ENCODE measurements around the gene ZDBF2.

The ZDBF2 gene

GRCh38 chr2:206316141-206316540 is 41.7 kb downstream of the ZDBF2 start:
- no peak for TF ChIP-seq TOX (CRISPR knock-in tag; IDR thresholded peaks at IDR 0.05; ENCODE audit: borderline replicate concordance)
- TF ChIP-seq CSDC2 (CRISPR knock-in tag; IDR thresholded peaks at IDR 0.05), result no peak
- no peak for TF ChIP-seq TSHZ2 (CRISPR knock-in tag; IDR thresholded peaks at IDR 0.05)
- TF ChIP-seq ISL1 (CRISPR knock-in tag; IDR thresholded peaks at IDR 0.05), result no peak
- TF ChIP-seq ZNF565 (CRISPR knock-in tag; conservative IDR thresholded peaks at IDR 0.05; ENCODE audit: low read depth), result no peak
- TF ChIP-seq CSRNP3 (CRISPR knock-in tag; IDR thresholded peaks at IDR 0.05), result no peak
- TF ChIP-seq RARB (CRISPR knock-in tag; IDR thresholded peaks at IDR 0.05), result no peak
- no peak for TF ChIP-seq PPARA (CRISPR knock-in tag; IDR thresholded peaks at IDR 0.05; ENCODE audit: borderline replicate concordance)
- no peak for ATAC-seq

- ATAC-seq, result no peak
- TF ChIP-seq ZFP30 (CRISPR knock-in tag; IDR thresholded peaks at IDR 0.05) (no peak), BACH2 (CRISPR knock-in tag; IDR thresholded peaks at IDR 0.05; ENCODE audit: borderline replicate concordance) (no peak), TOX (CRISPR knock-in tag; IDR thresholded peaks at IDR 0.05; ENCODE audit: borderline replicate concordance) (no peak), ZNF565 (CRISPR knock-in tag; conservative IDR thresholded peaks at IDR 0.05; ENCODE audit: low read depth) (no peak), PPARA (CRISPR knock-in tag; IDR thresholded peaks at IDR 0.05; ENCODE audit: borderline replicate concordance) (no peak)
Observed at GRCh38 chr2:206323033-206323432, 48.6 kb downstream of the ZDBF2 start.

- no peak for ATAC-seq
- TF ChIP-seq PPARA (CRISPR knock-in tag; IDR thresholded peaks at IDR 0.05; ENCODE audit: borderline replicate concordance) (no peak), CSDC2 (CRISPR knock-in tag; IDR thresholded peaks at IDR 0.05) (no peak), ZNF70 (CRISPR knock-in tag; IDR thresholded peaks at IDR 0.05) (no peak), TOX (CRISPR knock-in tag; IDR thresholded peaks at IDR 0.05; ENCODE audit: borderline replicate concordance) (no peak)
Observed at GRCh38 chr2:206323486-206323885, 49.0 kb downstream of the ZDBF2 start.

DNA sequence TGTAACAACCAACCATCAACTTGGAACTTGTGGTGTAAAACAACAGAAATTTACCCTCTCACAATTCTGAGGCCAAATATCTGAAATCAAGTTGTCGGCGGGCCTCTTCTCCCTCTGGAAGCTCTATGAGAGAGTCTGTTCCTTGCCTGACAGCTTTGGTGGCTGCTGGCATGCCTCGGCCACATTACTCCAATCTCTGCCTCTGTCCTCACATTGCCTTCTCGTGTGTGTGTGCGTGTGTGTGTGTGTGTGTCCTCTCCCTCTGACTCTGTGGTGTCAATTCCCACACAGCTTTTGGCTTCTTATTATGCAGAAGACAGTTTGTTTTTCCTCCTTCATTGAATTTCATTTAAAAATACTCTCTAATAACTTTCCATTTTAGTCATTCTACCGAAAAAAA is 50.4 kb downstream of the ZDBF2 start:
- no peak for TF ChIP-seq BACH2 (CRISPR knock-in tag; IDR thresholded peaks at IDR 0.05; ENCODE audit: borderline replicate concordance)
- no peak for TF ChIP-seq ZC3H10 (CRISPR knock-in tag; IDR thresholded peaks at IDR 0.05)
- no peak for TF ChIP-seq ZFP30 (CRISPR knock-in tag; IDR thresholded peaks at IDR 0.05)

DNA sequence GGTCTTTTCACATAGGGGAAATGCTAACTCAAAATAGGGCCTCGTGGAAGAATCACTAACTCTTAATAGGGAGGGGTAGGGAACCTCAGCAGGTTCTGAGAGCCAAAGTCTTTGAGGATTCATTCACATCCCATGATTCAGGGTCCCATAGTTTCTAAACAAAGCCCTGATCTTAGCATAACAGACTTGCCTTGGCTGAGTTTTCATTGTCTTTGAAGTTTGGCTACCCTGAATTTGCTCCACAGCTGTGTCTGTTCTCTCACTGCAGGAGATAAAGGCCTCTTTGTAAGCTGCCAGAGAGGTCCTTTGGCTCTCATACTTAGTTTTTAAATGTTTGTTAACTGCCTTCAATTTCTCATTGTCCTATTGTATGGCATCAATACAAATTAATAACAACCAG is 54.5 kb downstream of the ZDBF2 start:
- TF ChIP-seq ZNF565 (CRISPR knock-in tag; conservative IDR thresholded peaks at IDR 0.05; ENCODE audit: low read depth), result no peak
- TF ChIP-seq BACH2 (CRISPR knock-in tag; IDR thresholded peaks at IDR 0.05; ENCODE audit: borderline replicate concordance), result no peak
- TF ChIP-seq ZNF8 (CRISPR knock-in tag; IDR thresholded peaks at IDR 0.05), result no peak
- no peak for TF ChIP-seq CREB5 (CRISPR knock-in tag; IDR thresholded peaks at IDR 0.05; ENCODE audit: low read depth)
- TF ChIP-seq ZFP3 (CRISPR knock-in tag; IDR thresholded peaks at IDR 0.05), result no peak
- TF ChIP-seq ZFP30 (CRISPR knock-in tag; IDR thresholded peaks at IDR 0.05), result no peak
- TF ChIP-seq ZC3H10 (CRISPR knock-in tag; IDR thresholded peaks at IDR 0.05), result no peak
- no peak for TF ChIP-seq RARB (CRISPR knock-in tag; IDR thresholded peaks at IDR 0.05)
- no peak for TF ChIP-seq OSR1 (CRISPR knock-in tag; IDR thresholded peaks at IDR 0.05)
- TF ChIP-seq TOX (CRISPR knock-in tag; IDR thresholded peaks at IDR 0.05; ENCODE audit: borderline replicate concordance), result no peak
- TF ChIP-seq TSHZ2 (CRISPR knock-in tag; IDR thresholded peaks at IDR 0.05), result no peak
- no peak for TF ChIP-seq ZNF70 (CRISPR knock-in tag; IDR thresholded peaks at IDR 0.05)
- TF ChIP-seq CSDC2 (CRISPR knock-in tag; IDR thresholded peaks at IDR 0.05), result no peak
- TF ChIP-seq CSRNP3 (CRISPR knock-in tag; IDR thresholded peaks at IDR 0.05), result no peak
- no peak for ATAC-seq

More for the DNA sequence above, 50.4 kb downstream of the ZDBF2 start:
- ATAC-seq, result no peak

All from SK-N-SH treated with all-trans-retinoic acid at 6 μM for 48 hours (cell line).